ENCODE measurements around the gene DGKD. TPM values are rescaled to one million over a fixed set of nuclear protein-coding genes. Genes with fewer than 3 reads are reported as not detected.

Gene DGKD
- total and polyA plus RNA-seq, 5 donors from 2014 or later: 11.3 to 161 (median 11.5) TPM

DNA sequence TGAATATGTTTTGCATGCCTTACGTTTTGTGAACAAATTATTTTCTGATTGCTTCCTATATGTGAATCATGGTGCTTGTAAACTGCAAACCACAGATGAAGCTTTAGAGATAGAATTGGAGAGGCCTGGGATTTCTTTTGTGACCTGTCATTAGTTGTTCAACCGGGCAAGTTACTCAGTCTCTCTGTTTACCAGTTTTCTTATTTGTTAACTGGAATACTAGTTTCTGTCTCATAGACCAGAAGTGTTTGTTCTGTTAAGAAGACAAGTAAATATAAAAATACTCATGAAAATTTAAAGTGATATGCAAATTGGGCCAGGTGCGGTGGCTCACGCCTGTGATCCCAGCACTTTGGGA is 27.3 kb downstream of the DGKD start:
- Mint-ChIP-seq H3K27ac (peak overlapping the region in 2 of 3 donors; percentile 6 to 33), H3K27me3 (no peaks in the 10 kb centered on the region), H3K4me3 (no peak overlapping the region), H3K9me3 (no peaks in the 10 kb centered on the region), H3K36me3 (peaks cover 35% of the 10 kb centered on the region), H3K4me1 (peaks cover 34 to 79% (median 56%) of the 10 kb centered on the region in 4 donors)
- no peak for ATAC-seq (ENCODE audit: low read depth in 2 of 2)
- Histone ChIP-seq H3K9me3 (ENCODE audit: control insufficient read depth in 2 of 2, low read length in 2 of 2) (no peaks in the 10 kb centered on the region), H3K4me3 (ENCODE audit: low read depth, low read length) (no peak overlapping the region), H3K27ac (ENCODE audit: insufficient read depth, low read length, poor library complexity, severe bottlenecking) (no peak overlapping the region), H3K4me1 (ENCODE audit: control insufficient read depth, insufficient read depth, low read length, poor library complexity, severe bottlenecking) (peaks cover 20% of the 10 kb centered on the region), H3K36me3 (ENCODE audit: control insufficient read depth, insufficient read depth, low read length) (peaks cover 6% of the 10 kb centered on the region), H3K27me3 (ENCODE audit: control insufficient read depth, insufficient read depth, low read length) (no peaks in the 10 kb centered on the region)
- DNase-seq: no peak

DNA sequence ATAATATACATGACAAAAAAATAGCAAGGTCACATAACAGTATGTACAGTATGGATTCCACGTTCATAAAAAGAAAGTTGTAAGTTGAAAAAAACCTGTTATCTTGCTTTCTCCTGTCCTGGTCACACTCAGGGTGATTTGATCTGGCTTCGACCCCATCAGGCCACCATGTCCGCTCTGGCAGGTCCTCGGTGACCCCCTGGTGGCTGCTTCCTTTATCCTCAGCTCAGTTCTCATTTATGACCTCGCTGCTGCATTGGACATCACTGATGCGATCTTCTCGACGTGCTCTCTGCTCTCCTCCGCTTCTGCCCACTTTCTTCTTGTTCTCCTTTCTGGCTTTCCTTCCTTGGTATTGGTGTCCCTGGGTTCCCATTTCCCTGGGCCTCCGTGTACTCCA is 29.7 kb downstream of the DGKD start:
- Mint-ChIP-seq H3K36me3 (peaks cover 28% of the 10 kb centered on the region), H3K4me1 (peaks cover 25 to 82% (median 53%) of the 10 kb centered on the region in 4 donors), H3K27ac (peak overlapping the region; percentile 76 to 94 (median 79)), H3K4me3 (no peak overlapping the region), H3K27me3 (no peaks in the 10 kb centered on the region), H3K9me3 (no peaks in the 10 kb centered on the region)
- Histone ChIP-seq H3K27me3 (ENCODE audit: control insufficient read depth, insufficient read depth, low read length) (no peaks in the 10 kb centered on the region), H3K36me3 (ENCODE audit: control insufficient read depth, insufficient read depth, low read length) (peaks cover 6% of the 10 kb centered on the region), H3K4me3 (ENCODE audit: low read depth, low read length) (no peak overlapping the region), H3K9me3 (ENCODE audit: control insufficient read depth in 2 of 2, low read length in 2 of 2) (no peaks in the 10 kb centered on the region), H3K27ac (ENCODE audit: insufficient read depth, low read length, poor library complexity, severe bottlenecking) (no peak overlapping the region), H3K4me1 (ENCODE audit: control insufficient read depth, insufficient read depth, low read length, poor library complexity, severe bottlenecking) (peaks cover 20% of the 10 kb centered on the region)
- ATAC-seq (ENCODE audit: low read depth in 2 of 2) (no peak), DNase-seq (no peak)

- H3K4me1 Mint-ChIP-seq: peaks cover 25 to 73% (median 47%) of the 10 kb centered on the region in 4 donors
- ATAC-seq (ENCODE audit: low read depth in 2 of 2) (no peak), DNase-seq (no peak)
- peaks cover 29% of the 10 kb centered on the region for H3K36me3 Mint-ChIP-seq
- H3K27ac Mint-ChIP-seq: peak overlapping the region; percentile 79 to 94 (median 89)
- no peaks in the 10 kb centered on the region for H3K9me3 ChIP-seq (ENCODE audit: control insufficient read depth in 2 of 2, low read length in 2 of 2)
- peak overlapping the region in 3 of 4 donors; percentile 11 to 70 (median 62) for H3K4me3 Mint-ChIP-seq
- H3K4me3 ChIP-seq (ENCODE audit: low read depth, low read length): no peak overlapping the region
- no peaks in the 10 kb centered on the region for H3K27me3 Mint-ChIP-seq
- H3K36me3 ChIP-seq (ENCODE audit: control insufficient read depth, insufficient read depth, low read length): peaks cover 14% of the 10 kb centered on the region
- H3K27ac ChIP-seq (ENCODE audit: insufficient read depth, low read length, poor library complexity, severe bottlenecking): peak overlapping the region; percentile 23
- H3K27me3 ChIP-seq (ENCODE audit: control insufficient read depth, insufficient read depth, low read length): no peaks in the 10 kb centered on the region
- no peaks in the 10 kb centered on the region for H3K9me3 Mint-ChIP-seq
- H3K4me1 ChIP-seq (ENCODE audit: control insufficient read depth, insufficient read depth, low read length, poor library complexity, severe bottlenecking): peaks cover 20% of the 10 kb centered on the region
These were observed 30.7 kb downstream of the DGKD start for GRCh38 chr2:233384811-233385488.

- Histone ChIP-seq H3K27me3 (ENCODE audit: control insufficient read depth, insufficient read depth, low read length) (no peaks in the 10 kb centered on the region), H3K9me3 (ENCODE audit: control insufficient read depth in 2 of 2, low read length in 2 of 2) (no peaks in the 10 kb centered on the region), H3K4me1 (ENCODE audit: control insufficient read depth, insufficient read depth, low read length, poor library complexity, severe bottlenecking) (peaks cover 20% of the 10 kb centered on the region), H3K27ac (ENCODE audit: insufficient read depth, low read length, poor library complexity, severe bottlenecking) (no peak overlapping the region), H3K4me3 (ENCODE audit: low read depth, low read length) (peak overlapping the region; percentile 26), H3K36me3 (ENCODE audit: control insufficient read depth, insufficient read depth, low read length) (peaks cover 19% of the 10 kb centered on the region)
- Mint-ChIP-seq H3K27me3 (no peaks in the 10 kb centered on the region), H3K9me3 (no peaks in the 10 kb centered on the region), H3K4me3 (peak overlapping the region in 3 of 4 donors; percentile 11 to 70 (median 62)), H3K36me3 (peaks cover 30% of the 10 kb centered on the region), H3K4me1 (peaks cover 25 to 67% (median 42%) of the 10 kb centered on the region in 4 donors), H3K27ac (peak overlapping the region; percentile 79 to 94 (median 89))
- ATAC-seq (ENCODE audit: low read depth in 2 of 2) (peak; percentile 65 to 68), DNase-seq (peak in 2 of 3 donors; percentile 26 to 78)
These were observed 31.3 kb downstream of the DGKD start for GRCh38 chr2:233385489-233386044.

GRCh38 chr2:233386382-233387041 is 32.2 kb downstream of the DGKD start:
- peak overlapping the region; percentile 79 to 94 (median 79) for H3K27ac Mint-ChIP-seq
- H3K4me3 Mint-ChIP-seq: peak overlapping the region in 1 of 4 donors; percentile 62
- H3K9me3 Mint-ChIP-seq: no peaks in the 10 kb centered on the region
- H3K27me3 Mint-ChIP-seq: no peaks in the 10 kb centered on the region
- peak overlapping the region; percentile 26 for H3K4me3 ChIP-seq (ENCODE audit: low read depth, low read length)
- H3K27ac ChIP-seq (ENCODE audit: insufficient read depth, low read length, poor library complexity, severe bottlenecking): peak overlapping the region; percentile 17
- ATAC-seq (ENCODE audit: low read depth in 2 of 2) (no peak), DNase-seq (no peak)
- no peaks in the 10 kb centered on the region for H3K27me3 ChIP-seq (ENCODE audit: control insufficient read depth, insufficient read depth, low read length)
- peaks cover 20% of the 10 kb centered on the region for H3K4me1 ChIP-seq (ENCODE audit: control insufficient read depth, insufficient read depth, low read length, poor library complexity, severe bottlenecking)
- H3K36me3 ChIP-seq (ENCODE audit: control insufficient read depth, insufficient read depth, low read length): peaks cover 28% of the 10 kb centered on the region
- peaks cover 34% of the 10 kb centered on the region for H3K36me3 Mint-ChIP-seq
- H3K9me3 ChIP-seq (ENCODE audit: control insufficient read depth in 2 of 2, low read length in 2 of 2): no peaks in the 10 kb centered on the region
- H3K4me1 Mint-ChIP-seq: peaks cover 16 to 60% (median 33%) of the 10 kb centered on the region in 4 donors

DNA sequence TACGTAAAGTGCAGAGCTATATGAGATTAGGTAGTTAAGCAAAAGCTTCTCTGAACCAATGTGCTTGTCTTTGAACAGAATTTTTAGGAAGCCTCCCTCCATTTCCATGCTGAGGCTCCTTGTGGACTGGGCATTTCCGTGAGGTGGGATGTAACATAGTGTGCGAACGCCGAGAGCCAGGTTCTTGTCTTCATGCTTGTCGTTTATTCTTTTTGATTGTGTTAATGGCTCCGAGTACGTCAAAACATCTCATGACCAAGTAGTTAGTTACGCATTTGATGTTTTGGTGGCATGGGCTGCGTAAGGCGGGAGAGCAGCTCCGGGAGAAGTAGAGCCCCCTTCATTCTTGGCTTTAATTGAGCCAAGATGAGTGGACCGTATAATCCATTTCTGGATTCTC is 32.9 kb downstream of the DGKD start:
- Histone ChIP-seq H3K4me1 (ENCODE audit: control insufficient read depth, insufficient read depth, low read length, poor library complexity, severe bottlenecking) (peaks cover 20% of the 10 kb centered on the region), H3K36me3 (ENCODE audit: control insufficient read depth, insufficient read depth, low read length) (peaks cover 32% of the 10 kb centered on the region), H3K27ac (ENCODE audit: insufficient read depth, low read length, poor library complexity, severe bottlenecking) (no peak overlapping the region), H3K9me3 (ENCODE audit: control insufficient read depth in 2 of 2, low read length in 2 of 2) (no peaks in the 10 kb centered on the region), H3K4me3 (ENCODE audit: low read depth, low read length) (no peak overlapping the region), H3K27me3 (ENCODE audit: control insufficient read depth, insufficient read depth, low read length) (no peaks in the 10 kb centered on the region)
- ATAC-seq (ENCODE audit: low read depth in 2 of 2) (no peak), DNase-seq (no peak)
- H3K27me3 Mint-ChIP-seq: no peaks in the 10 kb centered on the region
- H3K4me1 Mint-ChIP-seq: peaks cover 16 to 54% (median 30%) of the 10 kb centered on the region in 4 donors
- no peaks in the 10 kb centered on the region for H3K9me3 Mint-ChIP-seq
- H3K4me3 Mint-ChIP-seq: no peak overlapping the region
- peaks cover 37% of the 10 kb centered on the region for H3K36me3 Mint-ChIP-seq
- H3K27ac Mint-ChIP-seq: peak overlapping the region in 2 of 3 donors; percentile 79 to 85

DNA sequence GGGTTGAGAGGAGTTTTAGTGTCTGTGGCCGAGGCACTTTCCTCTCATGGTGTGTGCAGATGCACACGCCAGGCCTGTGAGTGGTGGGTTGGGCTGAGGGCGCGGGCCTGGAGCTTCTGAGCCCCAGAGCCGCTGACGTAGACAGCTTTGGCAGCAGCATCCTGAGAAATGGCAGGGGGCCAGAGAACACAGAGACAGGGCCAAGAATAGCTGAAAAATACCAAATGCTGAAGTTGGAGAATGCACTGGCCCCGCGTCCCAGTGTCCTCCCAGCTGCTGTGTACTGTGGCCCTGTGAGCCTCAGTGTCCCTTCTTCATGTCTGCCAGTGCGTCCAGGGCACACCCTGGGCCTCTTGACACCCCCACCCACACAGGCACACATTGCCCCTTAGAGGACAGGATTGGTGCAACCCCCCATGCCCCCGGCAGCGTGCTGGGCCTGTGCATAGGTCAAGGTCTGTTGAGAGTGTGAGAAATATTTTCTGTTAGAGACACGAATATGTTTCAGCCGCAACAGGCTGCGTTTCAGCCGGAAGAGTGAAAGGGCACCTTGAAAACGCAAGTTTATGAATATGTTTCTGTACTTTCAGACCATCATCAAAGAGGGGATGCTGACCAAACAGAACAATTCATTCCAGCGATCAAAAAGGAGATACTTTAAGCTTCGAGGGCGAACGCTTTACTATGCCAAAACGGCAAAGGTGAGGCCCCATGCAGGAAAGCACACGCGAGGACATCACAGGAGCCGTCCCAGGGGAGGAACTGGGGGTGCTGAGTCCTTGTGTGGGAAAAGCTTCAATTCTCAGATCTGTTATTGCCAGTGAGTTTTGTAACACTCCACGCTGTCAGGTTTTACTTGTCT is 33.6 kb downstream of the DGKD start:
- Mint-ChIP-seq H3K4me1 (peaks cover 16 to 48% (median 27%) of the 10 kb centered on the region in 4 donors), H3K27ac (peak overlapping the region in 2 of 3 donors; percentile 79 to 85), H3K27me3 (no peaks in the 10 kb centered on the region), H3K36me3 (peaks cover 37% of the 10 kb centered on the region), H3K9me3 (no peaks in the 10 kb centered on the region), H3K4me3 (peak overlapping the region in 1 of 4 donors; percentile 10)
- Histone ChIP-seq H3K4me1 (ENCODE audit: control insufficient read depth, insufficient read depth, low read length, poor library complexity, severe bottlenecking) (peaks cover 20% of the 10 kb centered on the region), H3K36me3 (ENCODE audit: control insufficient read depth, insufficient read depth, low read length) (peaks cover 32% of the 10 kb centered on the region), H3K9me3 (ENCODE audit: control insufficient read depth in 2 of 2, low read length in 2 of 2) (no peaks in the 10 kb centered on the region), H3K27me3 (ENCODE audit: control insufficient read depth, insufficient read depth, low read length) (no peaks in the 10 kb centered on the region), H3K27ac (ENCODE audit: insufficient read depth, low read length, poor library complexity, severe bottlenecking) (no peak overlapping the region), H3K4me3 (ENCODE audit: low read depth, low read length) (no peak overlapping the region)
- ATAC-seq (ENCODE audit: low read depth in 2 of 2) (no peak), DNase-seq (no peak)

Data from CD4-positive, CD25-positive, alpha-beta regulatory T cell (primary cell).